ENCODE measurements around the gene DCDC1.

GRCh38 chr11:30878400-30878799 is 491.1 kb downstream of the DCDC1 start:
- TF ChIP-seq CTCF (IDR thresholded peaks at IDR 0.05), result no peak
- TF ChIP-seq EP300 (IDR thresholded peaks at IDR 0.05), result no peak

All from esophagus muscularis mucosa (tissue), 3 donors.